Mammary microvascular endothelial cell (primary cell): ENCODE measurements around the gene TAF5. TPM values are rescaled to one million over a fixed set of nuclear protein-coding genes. Genes with fewer than 3 reads are reported as not detected.

ENCODE experiments used
- total RNA-seq: library from RNA; depleted of rRNA; stranded (reverse); fragments of >200 nt; gene quantifications from 2 replicates; pipeline ENCODE4 v1.2.3, GENCODE V29; 2015

TAF5 gene
- 7.4 and 7.8 TPM in 2 replicates for total RNA-seq

DNA sequence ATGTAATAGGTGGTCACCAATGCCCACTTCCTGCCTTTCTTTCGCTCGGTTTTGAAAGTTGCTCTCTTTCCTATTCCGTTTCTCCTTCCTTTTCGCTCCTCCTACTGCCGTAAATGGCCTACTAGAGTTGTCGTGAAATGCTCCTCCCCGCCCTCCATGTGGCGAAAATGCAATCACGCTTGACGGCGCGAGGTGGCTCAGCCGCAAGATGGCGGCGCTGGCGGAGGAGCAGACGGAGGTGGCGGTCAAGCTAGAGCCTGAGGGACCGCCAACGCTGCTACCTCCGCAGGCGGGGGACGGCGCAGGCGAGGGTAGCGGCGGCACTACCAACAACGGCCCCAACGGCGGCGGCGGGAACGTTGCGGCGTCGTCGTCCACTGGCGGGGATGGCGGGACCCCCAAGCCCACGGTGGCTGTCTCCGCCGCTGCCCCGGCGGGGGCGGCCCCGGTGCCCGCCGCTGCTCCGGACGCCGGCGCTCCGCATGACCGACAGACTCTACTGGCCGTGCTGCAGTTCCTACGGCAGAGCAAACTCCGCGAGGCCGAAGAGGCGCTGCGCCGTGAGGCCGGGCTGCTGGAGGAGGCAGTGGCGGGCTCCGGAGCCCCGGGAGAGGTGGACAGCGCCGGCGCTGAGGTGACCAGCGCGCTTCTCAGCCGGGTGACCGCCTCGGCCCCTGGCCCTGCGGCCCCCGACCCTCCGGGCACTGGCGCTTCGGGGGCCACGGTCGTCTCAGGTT lies at the start of gene TAF5:
Gene TAF5, plus strand, starts transcription at position 195 of the 737 bp plus-strand sequence. Its CDS starts 14 bp downstream, at position 209.

DNA sequence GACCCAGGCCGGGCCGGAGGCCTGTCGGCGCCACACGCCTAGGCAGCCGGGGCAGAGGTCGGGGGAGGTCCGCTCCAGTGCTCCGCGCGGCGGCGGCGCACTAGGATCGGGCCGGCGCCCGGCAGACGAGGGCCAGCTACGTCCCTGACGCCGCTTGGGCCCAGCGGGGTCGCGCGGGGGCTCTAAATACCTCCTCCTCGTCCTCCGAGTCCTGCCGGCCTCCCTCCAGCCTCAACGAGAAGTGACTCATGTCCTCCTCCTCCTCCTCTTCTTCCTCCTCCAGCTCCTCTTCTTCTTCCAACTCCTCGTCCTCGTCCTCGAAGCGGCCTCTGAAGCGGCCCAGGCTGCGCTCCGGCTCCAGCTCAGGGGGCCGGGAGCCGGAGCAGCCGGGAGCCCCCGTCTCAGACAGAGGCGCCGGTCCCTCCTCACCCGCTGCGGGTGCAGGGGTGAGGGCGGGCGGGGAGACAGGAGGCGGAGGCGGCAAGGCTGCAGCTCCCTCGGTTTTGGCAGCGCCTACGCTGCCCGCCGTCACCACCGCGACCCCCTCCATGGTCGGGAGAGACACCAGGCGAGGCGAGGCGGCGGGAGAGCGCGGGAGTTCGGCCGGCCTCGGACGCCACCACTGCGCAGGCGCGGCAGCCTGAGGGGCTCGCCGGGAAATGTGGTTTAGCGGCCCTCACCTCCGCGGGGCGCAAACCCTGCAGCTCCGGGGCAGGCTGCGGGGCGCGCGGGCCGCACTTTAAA lies 17.1 kb upstream of the TAF5 start, which contains the start of gene PCGF6:
Gene PCGF6, minus strand, starts transcription at position 624 of the 744 bp plus-strand sequence. Its CDS starts 74 bp downstream, at position 550.

DNA sequence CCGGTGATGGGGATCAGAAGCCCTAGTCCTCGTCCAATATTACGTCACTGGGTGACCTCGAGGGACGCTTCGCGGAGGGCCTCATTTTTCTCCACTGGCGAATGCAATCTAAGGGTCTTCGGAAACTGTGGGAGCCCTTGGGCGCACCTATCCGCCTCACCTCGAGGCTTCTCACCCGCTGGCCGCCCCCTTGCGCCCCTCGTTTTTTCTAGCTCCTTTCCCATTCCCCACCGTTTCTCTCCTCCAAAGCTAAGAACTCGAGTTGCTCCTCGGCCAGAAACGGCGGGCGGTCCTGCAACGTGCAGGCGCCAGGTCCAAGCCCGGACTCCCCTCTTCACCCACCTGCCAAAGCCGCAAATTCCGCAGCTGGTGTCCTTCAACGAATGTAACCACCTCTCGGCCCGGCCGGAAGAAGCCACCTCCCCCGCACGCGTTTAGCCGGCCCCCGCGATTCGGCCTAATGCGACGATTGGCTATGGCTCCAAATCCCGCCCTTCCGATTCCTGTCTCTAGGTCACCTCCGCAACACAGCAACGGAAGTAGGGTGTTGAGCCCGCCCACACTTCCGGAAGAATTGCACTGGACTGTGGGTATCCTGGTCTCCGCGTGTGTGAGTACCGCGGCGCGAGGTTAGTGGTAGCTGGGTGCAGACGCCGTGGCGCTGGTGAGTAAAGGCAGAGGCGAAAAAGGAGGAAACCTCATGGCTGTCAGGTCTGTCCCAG lies 28.5 kb downstream of the TAF5 start, which contains the start of the genes ATP5MK and PDCD11:
Gene ATP5MK, minus strand, starts transcription at position 409 of the 722 bp plus-strand sequence. CDS start 4,018 bp downstream, outside the sequence.
Gene PDCD11, plus strand, starts transcription at position 560 of the 722 bp plus-strand sequence. CDS start 1,801 bp downstream, outside the sequence.

Other genes with a start within 250 kb of the TAF5 start
- 41.6 and 45.6 TPM in 2 replicates for gene NT5C2, start 174.7 kb upstream of the TAF5 start, total RNA-seq
- gene RPEL1, start 122.1 kb upstream of the TAF5 start, total RNA-seq, result not detected in 2 replicates
- gene INA, start 90.8 kb upstream of the TAF5 start, total RNA-seq, result 1.1 and 1.6 TPM in 2 replicates
- 11.3 and 13.8 TPM in 2 replicates for gene PCGF6, start 16.8 kb upstream of the TAF5 start, total RNA-seq
- gene ATP5MK, start 28.5 kb downstream of the TAF5 start, total RNA-seq, result 529 and 626 TPM in 2 replicates
- 33.1 and 34.8 TPM in 2 replicates for gene PDCD11, start 28.6 kb downstream of the TAF5 start, total RNA-seq
- 25.2 and 33.1 TPM in 2 replicates for gene CALHM2, start 84.4 kb downstream of the TAF5 start, total RNA-seq
- not detected in 2 replicates for gene CALHM1, start 90.9 kb downstream of the TAF5 start, total RNA-seq
- gene CALHM3, start 111.3 kb downstream of the TAF5 start, total RNA-seq, result not detected in 2 replicates
- gene NEURL1, start 125.7 kb downstream of the TAF5 start, total RNA-seq, result 0.10 and 0.87 TPM in 2 replicates